ENCODE data around the gene C12orf42.

DNA sequence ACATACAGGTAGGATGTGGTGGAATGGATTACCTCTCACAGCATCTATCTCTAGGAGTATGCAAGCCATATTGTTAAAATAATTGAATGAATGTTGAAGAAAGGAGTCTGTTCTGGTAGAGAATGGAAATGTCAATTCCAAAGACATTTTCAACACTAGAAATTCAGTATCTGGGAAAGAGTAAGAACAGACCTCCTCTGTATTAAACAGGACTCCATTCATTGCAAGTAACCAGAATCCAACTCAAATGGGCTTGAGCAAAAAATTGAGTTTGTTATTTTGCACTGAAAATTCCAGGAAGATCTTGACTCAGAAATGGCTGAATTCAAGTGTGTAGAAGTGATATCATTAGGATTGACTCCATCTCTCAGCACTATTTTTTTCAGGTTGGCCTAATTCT lies 168.1 kb downstream of the C12orf42 start:
- TF ChIP-seq, protein P1, sequence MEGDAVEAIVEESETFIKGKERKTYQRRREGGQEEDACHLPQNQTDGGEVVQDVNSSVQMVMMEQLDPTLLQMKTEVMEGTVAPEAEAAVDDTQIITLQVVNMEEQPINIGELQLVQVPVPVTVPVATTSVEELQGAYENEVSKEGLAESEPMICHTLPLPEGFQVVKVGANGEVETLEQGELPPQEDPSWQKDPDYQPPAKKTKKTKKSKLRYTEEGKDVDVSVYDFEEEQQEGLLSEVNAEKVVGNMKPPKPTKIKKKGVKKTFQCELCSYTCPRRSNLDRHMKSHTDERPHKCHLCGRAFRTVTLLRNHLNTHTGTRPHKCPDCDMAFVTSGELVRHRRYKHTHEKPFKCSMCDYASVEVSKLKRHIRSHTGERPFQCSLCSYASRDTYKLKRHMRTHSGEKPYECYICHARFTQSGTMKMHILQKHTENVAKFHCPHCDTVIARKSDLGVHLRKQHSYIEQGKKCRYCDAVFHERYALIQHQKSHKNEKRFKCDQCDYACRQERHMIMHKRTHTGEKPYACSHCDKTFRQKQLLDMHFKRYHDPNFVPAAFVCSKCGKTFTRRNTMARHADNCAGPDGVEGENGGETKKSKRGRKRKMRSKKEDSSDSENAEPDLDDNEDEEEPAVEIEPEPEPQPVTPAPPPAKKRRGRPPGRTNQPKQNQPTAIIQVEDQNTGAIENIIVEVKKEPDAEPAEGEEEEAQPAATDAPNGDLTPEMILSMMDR (IDR thresholded peaks at IDR 0.05) = no peak
- TF ChIP-seq EZH2 (IDR thresholded peaks at IDR 0.05; ENCODE audit: borderline replicate concordance, insufficient read depth, low read depth, low read length, poor library complexity, severe bottlenecking) = no peak
